ENCODE measurements around the gene GHR. TPM values are rescaled to one million over a fixed set of nuclear protein-coding genes. Genes with fewer than 3 reads are reported as not detected.

The GHR gene
- total RNA-seq, 6 donors from 2014 or later: 3.0 to 7.4 (median 4.2) TPM

DNA sequence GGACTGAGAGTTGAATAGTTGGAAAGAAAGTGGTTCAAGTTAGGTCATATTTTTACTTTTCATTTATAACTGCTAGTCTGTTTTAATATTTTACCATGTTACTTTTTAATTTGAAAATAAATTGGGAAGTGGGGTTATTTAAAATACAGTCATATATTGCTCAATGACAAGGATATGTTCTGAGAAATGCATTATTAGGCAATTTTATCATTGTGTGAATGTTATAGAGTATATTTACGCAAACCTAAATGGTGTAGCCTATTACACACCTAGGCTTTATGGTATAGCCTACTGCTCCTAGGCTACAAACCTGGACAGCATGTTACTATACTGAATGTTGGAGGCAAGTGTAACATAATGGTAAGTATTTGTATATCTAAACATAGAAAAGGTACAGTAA is 338.6 kb downstream of the GHR start:
- Histone ChIP-seq H3K36me3 (no peaks in the 10 kb centered on the region), H3K27me3 (no peaks in the 10 kb centered on the region), H3K4me3 (no peak overlapping the region), H3K9me3 (no peaks in the 10 kb centered on the region), H3K4me1 (peaks cover 0 to 6% (median 0%) of the 10 kb centered on the region in 4 donors), H3K27ac (no peak overlapping the region)
- ATAC-seq (ENCODE audit: low FRiP score in 2 of 2) (no peak), DNase-seq (no peak)
- WGBS, 2 donors: 82 to 90% methylated on average over 1 of the region's 1 CpG
- TF ChIP-seq EP300 (IDR thresholded peaks at IDR 0.05) (no peak), POLR2A (IDR thresholded peaks at IDR 0.05) (no peak), POLR2AphosphoS5 (IDR thresholded peaks at IDR 0.05) (no peak)
- TF ChIP-seq, protein P1, sequence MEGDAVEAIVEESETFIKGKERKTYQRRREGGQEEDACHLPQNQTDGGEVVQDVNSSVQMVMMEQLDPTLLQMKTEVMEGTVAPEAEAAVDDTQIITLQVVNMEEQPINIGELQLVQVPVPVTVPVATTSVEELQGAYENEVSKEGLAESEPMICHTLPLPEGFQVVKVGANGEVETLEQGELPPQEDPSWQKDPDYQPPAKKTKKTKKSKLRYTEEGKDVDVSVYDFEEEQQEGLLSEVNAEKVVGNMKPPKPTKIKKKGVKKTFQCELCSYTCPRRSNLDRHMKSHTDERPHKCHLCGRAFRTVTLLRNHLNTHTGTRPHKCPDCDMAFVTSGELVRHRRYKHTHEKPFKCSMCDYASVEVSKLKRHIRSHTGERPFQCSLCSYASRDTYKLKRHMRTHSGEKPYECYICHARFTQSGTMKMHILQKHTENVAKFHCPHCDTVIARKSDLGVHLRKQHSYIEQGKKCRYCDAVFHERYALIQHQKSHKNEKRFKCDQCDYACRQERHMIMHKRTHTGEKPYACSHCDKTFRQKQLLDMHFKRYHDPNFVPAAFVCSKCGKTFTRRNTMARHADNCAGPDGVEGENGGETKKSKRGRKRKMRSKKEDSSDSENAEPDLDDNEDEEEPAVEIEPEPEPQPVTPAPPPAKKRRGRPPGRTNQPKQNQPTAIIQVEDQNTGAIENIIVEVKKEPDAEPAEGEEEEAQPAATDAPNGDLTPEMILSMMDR (IDR thresholded peaks at IDR 0.05): no peak

DNA sequence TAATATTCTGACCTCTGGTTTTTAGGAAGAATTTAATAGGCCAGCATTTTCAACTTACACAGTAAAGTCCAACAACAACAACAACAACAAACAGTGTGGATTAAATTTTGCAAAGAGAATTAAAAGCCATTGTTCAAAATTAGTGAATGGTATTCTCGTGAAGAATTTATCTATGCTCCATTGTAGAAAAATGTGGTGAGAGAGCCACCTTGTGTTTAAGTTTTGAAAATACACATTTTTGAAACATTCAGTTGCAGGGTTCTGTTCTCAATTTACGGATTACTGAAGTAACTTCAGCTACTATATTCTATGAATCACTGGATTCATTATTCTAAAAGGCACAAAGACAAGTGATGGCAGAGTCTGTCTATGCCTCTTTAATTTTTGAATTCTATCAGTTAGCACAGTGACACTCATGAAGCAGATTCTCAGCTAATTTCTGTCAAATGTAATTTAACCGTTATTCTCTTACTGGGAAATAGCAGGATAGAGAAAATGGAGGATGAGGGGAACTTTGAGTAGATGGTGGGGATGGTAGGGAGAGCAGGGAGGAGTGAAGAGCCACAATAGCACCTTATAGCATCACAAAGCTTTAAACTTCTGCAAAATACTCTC is 344.4 kb downstream of the GHR start:
- Histone ChIP-seq H3K27me3 (no peaks in the 10 kb centered on the region), H3K4me1 (no peaks in the 10 kb centered on the region), H3K27ac (no peak overlapping the region), H3K9me3 (no peaks in the 10 kb centered on the region), H3K4me3 (no peak overlapping the region), H3K36me3 (no peaks in the 10 kb centered on the region)
- DNase-seq (no peak), ATAC-seq (ENCODE audit: low FRiP score in 2 of 2) (peak in 1 of 2 donors; percentile 67)
- WGBS, 2 donors: 34 to 41% methylated on average over 3 of the region's 3 CpGs
- TF ChIP-seq POLR2A (IDR thresholded peaks at IDR 0.05) (no peak), POLR2AphosphoS5 (IDR thresholded peaks at IDR 0.05) (no peak), EP300 (IDR thresholded peaks at IDR 0.05) (no peak)
- TF ChIP-seq, protein P1 (IDR thresholded peaks at IDR 0.05): peak in 5 of 6 experiments; percentile 24 to 57 (median 49)

DNA sequence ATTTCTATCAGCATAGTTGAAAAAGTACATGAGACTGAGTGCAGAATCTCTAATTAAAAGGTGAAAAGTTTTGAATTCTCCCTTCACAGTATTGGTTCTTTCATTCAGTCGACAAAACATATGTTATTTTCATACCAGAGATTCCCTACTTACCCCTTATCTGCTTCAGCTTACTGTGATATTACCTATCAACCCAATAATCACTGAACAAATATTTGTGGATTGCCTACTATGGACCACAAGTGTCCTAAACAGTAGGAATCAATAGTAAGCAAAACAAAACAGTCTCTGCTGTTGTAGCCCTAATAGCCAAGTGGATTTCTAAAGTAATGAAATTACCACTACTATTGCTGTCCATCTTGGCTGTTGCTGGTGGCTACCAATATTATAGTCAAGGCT is 344.9 kb downstream of the GHR start:
- H3K4me3 ChIP-seq: no peak overlapping the region
- DNase-seq (no peak), ATAC-seq (ENCODE audit: low FRiP score in 2 of 2) (no peak)
- no peak overlapping the region for H3K27ac ChIP-seq
- no peaks in the 10 kb centered on the region for H3K36me3 ChIP-seq
- TF ChIP-seq, protein P1 (IDR thresholded peaks at IDR 0.05): no peak
- TF ChIP-seq POLR2A (IDR thresholded peaks at IDR 0.05) (no peak), EP300 (IDR thresholded peaks at IDR 0.05) (no peak), POLR2AphosphoS5 (IDR thresholded peaks at IDR 0.05) (no peak)
- WGBS, 2 donors: 39 to 40% methylated on average over 1 of the region's 1 CpG
- H3K4me1 ChIP-seq: no peaks in the 10 kb centered on the region
- no peaks in the 10 kb centered on the region for H3K9me3 ChIP-seq
- no peaks in the 10 kb centered on the region for H3K27me3 ChIP-seq

DNA sequence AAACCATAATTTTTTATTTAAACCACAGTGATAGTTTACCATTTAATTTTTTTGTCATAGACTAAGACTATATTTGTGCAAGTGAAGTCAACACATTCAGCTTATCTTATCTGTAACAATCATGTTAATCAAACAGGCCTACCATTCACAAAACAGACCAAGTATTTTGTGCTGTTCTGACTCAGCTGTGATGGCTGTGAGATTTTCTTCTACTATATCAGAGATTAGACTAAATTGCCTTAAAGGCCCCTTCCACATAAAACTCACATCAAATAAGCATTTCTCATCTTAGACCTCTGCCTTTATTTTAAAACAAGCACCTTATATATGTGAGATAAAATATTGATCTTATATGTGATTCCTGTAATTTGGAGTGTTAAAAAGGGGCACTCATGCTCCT is 346.8 kb downstream of the GHR start:
- Histone ChIP-seq H3K9me3 (no peaks in the 10 kb centered on the region), H3K4me1 (no peaks in the 10 kb centered on the region), H3K27me3 (no peaks in the 10 kb centered on the region), H3K27ac (no peak overlapping the region), H3K4me3 (no peak overlapping the region), H3K36me3 (no peaks in the 10 kb centered on the region)
- ATAC-seq (ENCODE audit: low FRiP score in 2 of 2): no peak
- TF ChIP-seq POLR2A (IDR thresholded peaks at IDR 0.05) (no peak), EP300 (IDR thresholded peaks at IDR 0.05) (no peak)
- TF ChIP-seq, protein P1 (IDR thresholded peaks at IDR 0.05): no peak
- DNase-seq: no peak
